Prostate gland (tissue), 2 donors: ENCODE measurements around the gene TSHZ1.

Experiments
- POLR2A ChIP-seq: fragments of 450-650 bp; IDR thresholded peaks from one replicate; pipeline ENCODE4 v1.6.1; 2016; ENCODE audit warnings: antibody characterized with exemption, mild to moderate bottlenecking
- POLR2AphosphoS5 ChIP-seq: sonication (generic); formaldehyde crosslinking; IDR thresholded peaks from one replicate; pipeline ENCODE4 v1.6.1; 2017; ENCODE audit warnings: antibody characterized with exemption
- TF ChIP-seq, protein P1 (sequence below), 4 experiments: fragments of 200-600 bp in 2 of 4; fragments of 450-650 bp in 2 of 4; sonication (generic) in 2 of 4; IDR thresholded peaks; 1 replicate in 3 of 4; 2 replicates in 1 of 4; pipeline ENCODE4 v1.5.1; 2016 to 2019; ENCODE audit warnings: antibody characterized with exemption in 4 of 4, mild to moderate bottlenecking in 2 of 4, moderate library complexity in 2 of 4

DNA sequence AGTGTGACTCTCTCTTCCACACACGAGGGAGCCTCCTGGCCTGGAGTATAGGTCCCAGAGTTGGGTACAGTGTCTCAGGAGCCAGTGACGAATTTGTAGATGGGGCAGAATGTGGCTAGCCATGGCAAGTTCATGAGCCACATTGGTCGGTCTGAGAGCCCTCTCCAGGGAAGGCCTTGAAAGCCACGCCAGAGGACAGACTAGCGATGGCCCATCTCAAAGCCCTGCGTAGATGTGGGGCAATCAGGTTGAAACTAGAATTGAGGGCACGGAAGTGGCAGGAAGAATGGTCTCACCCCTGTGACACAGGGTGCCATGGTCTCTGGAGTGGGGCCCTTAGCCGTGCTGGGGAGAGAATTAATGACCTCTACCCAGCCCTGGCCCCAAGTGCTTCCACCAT is 106.2 kb downstream of the TSHZ1 start:
- TF ChIP-seq POLR2AphosphoS5: no peak
- no peak for TF ChIP-seq POLR2A
- TF ChIP-seq, protein P1, sequence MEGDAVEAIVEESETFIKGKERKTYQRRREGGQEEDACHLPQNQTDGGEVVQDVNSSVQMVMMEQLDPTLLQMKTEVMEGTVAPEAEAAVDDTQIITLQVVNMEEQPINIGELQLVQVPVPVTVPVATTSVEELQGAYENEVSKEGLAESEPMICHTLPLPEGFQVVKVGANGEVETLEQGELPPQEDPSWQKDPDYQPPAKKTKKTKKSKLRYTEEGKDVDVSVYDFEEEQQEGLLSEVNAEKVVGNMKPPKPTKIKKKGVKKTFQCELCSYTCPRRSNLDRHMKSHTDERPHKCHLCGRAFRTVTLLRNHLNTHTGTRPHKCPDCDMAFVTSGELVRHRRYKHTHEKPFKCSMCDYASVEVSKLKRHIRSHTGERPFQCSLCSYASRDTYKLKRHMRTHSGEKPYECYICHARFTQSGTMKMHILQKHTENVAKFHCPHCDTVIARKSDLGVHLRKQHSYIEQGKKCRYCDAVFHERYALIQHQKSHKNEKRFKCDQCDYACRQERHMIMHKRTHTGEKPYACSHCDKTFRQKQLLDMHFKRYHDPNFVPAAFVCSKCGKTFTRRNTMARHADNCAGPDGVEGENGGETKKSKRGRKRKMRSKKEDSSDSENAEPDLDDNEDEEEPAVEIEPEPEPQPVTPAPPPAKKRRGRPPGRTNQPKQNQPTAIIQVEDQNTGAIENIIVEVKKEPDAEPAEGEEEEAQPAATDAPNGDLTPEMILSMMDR (IDR thresholded peaks at IDR 0.05): no peak
